Right atrium auricular region (tissue), 2 donors: ENCODE measurements around the gene RTP5. TPM values are rescaled to one million over a fixed set of nuclear protein-coding genes. Genes with fewer than 3 reads are reported as not detected.
"Not testable (repeated sequence)": the region's sequence is repeated elsewhere in the genome, so short reads cannot be mapped to it uniquely, and the experiment has no call there.

ENCODE experiments used
- DNase-seq: peaks from one replicate; pipeline ENCODE4 v3.0.0-alpha.2; 2019; ENCODE audit warnings: low spot score
- H3K27ac ChIP-seq, 2 donors: fragments of 200-600 bp; sonication (generic); 1 replicate in 1 of 2; 2 replicates in 1 of 2; pipeline ENCODE4 v1.5.1; 2016 to 2019
- H3K27me3 ChIP-seq, 2 donors: fragments of 200-600 bp; sonication (generic); one replicate each; pipeline versions ENCODE4 v1.5.1 to v1.6.0; 2017 to 2019
- H3K36me3 ChIP-seq: fragments of 200-600 bp; sonication (generic); one replicate; pipeline ENCODE4 v1.5.1; 2016
- H3K4me1 ChIP-seq, 2 donors: fragments of 200-600 bp; sonication (generic); one replicate each; pipeline versions ENCODE4 v1.5.1 to v1.6.0; 2017 to 2019
- H3K4me3 ChIP-seq, 2 donors: fragments of 200-600 bp; sonication (generic); 1 replicate in 1 of 2; 2 replicates in 1 of 2; pipeline ENCODE4 v1.5.1; 2017 to 2019; ENCODE audit warnings: mild to moderate bottlenecking in 1 of 2, moderate library complexity in 1 of 2
- H3K9me3 ChIP-seq, 2 donors: fragments of 200-600 bp; sonication (generic); one replicate each; pipeline ENCODE4 v1.5.1; 2019
- total RNA-seq, 2 donors: library from RNA; depleted of rRNA; stranded (reverse); fragments of >200 nt; gene quantifications; one replicate each; pipeline ENCODE4 v1.1.0, GENCODE V29; 2016
- TF ChIP-seq, protein P1 (sequence below), 2 donors: fragments of 200-600 bp; sonication (generic); IDR thresholded peaks; one replicate each; pipeline ENCODE4 v1.5.1; 2019; ENCODE audit warnings: antibody characterized with exemption in 2 of 2

The RTP5 gene
- total RNA-seq, 2 donors from 2014 or later = not detected

DNA sequence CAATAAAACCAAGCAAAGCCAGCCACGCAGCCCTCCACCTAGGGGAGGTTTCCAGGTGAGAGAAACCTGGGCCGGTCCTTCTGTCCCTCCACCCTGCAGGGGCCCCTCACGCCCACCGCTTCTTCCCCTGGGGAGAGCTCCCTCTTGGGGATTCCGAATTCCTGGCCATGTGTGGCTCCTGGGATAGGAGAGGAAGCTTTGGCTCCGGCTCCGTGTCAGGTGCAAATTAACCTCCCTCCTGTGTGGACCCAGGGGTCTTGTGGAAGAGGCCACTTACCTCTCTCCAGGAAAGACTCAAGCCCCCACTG lies 4.2 kb downstream of the RTP5 start:
- H3K27me3 ChIP-seq = no peaks in the 10 kb centered on the region
- TF ChIP-seq, protein P1, sequence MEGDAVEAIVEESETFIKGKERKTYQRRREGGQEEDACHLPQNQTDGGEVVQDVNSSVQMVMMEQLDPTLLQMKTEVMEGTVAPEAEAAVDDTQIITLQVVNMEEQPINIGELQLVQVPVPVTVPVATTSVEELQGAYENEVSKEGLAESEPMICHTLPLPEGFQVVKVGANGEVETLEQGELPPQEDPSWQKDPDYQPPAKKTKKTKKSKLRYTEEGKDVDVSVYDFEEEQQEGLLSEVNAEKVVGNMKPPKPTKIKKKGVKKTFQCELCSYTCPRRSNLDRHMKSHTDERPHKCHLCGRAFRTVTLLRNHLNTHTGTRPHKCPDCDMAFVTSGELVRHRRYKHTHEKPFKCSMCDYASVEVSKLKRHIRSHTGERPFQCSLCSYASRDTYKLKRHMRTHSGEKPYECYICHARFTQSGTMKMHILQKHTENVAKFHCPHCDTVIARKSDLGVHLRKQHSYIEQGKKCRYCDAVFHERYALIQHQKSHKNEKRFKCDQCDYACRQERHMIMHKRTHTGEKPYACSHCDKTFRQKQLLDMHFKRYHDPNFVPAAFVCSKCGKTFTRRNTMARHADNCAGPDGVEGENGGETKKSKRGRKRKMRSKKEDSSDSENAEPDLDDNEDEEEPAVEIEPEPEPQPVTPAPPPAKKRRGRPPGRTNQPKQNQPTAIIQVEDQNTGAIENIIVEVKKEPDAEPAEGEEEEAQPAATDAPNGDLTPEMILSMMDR (IDR thresholded peaks at IDR 0.05) = no peak
- no peak overlapping the region for H3K27ac ChIP-seq
- H3K4me1 ChIP-seq = no peaks in the 10 kb centered on the region
- no peak overlapping the region for H3K4me3 ChIP-seq
- no peaks in the 10 kb centered on the region for H3K9me3 ChIP-seq
- H3K36me3 ChIP-seq = no peaks in the 10 kb centered on the region
- no peak for DNase-seq

DNA sequence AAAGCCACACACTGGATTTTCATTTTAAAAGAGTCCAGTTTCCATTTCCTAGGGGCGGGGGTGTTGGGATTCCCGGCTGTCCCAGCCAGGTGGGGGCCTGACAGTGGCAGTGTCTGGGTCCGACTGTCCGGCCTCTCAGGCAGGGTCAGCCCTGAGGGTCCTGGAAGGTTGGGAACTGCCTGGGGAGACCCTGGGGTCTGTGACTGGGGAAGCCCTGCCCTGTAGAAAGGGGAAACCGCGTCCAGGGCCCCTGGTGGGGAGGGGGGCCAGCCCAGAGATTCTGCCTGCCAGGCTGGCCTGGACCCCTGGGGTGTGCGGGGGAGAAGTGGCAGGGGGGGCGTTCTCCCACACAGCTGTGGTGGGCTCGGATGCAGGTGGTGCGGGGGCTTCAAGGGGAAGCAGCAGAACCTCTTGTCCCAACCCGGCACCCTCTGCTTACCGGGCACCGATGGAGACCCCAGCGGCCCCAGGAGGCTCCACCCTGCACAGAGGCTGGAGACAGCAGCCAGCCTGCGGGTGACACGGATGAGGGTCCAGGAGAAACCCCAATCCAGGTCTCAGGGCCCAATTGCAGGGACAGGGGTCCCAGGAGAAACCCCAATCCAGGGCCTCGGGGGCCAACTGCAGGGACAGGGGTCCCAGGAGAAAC lies 4.9 kb downstream of the RTP5 start:
- H3K4me1 ChIP-seq = no peaks in the 10 kb centered on the region
- no peak overlapping the region for H3K4me3 ChIP-seq
- H3K27me3 ChIP-seq = no peaks in the 10 kb centered on the region
- H3K9me3 ChIP-seq = no peaks in the 10 kb centered on the region
- H3K27ac ChIP-seq = no peak overlapping the region
- no peak for DNase-seq
- no peaks in the 10 kb centered on the region for H3K36me3 ChIP-seq
- TF ChIP-seq, protein P1 (IDR thresholded peaks at IDR 0.05) = no peak

DNA sequence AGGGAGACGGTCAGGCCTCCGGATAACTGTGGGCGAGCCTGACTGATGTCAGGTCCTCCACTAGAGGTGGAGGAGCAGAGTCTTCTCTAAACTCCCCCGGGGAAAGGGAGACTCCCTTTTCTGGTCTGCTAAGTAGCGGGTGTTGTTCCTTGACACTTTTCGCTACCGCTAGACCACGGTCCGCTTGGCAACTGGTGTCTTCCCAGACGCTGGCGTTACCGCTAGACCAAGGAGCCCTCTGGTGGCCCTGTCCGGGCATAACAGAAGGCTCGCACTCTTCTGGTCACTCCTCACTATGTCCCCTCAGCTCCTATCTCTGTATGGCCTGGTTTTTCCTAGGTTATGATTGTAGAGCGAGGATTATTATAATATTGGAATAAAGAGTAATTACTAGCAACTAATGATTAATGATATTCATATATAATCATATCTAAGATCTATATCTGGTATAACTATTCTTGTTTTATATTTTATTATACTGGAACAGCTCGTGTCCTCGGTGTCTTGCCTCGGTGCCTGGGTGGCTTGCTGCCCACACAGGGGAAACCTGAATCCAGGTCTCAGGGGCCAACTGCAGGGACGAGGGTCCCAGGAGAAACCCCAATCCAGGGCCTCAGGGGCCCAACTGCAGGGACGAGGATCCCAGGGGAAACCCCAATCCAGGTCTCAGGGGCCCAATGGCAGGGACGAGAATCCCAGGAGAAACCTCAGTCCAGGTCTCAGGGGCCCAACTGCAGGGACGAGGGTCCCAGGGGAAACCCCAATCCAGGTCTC lies 6.4 kb downstream of the RTP5 start:
- not testable (repeated sequence) for H3K27me3 ChIP-seq, H3K4me3 ChIP-seq, DNase-seq, H3K4me1 ChIP-seq, H3K27ac ChIP-seq, H3K36me3 ChIP-seq, H3K9me3 ChIP-seq
- TF ChIP-seq, protein P1 (IDR thresholded peaks at IDR 0.05) = peak; percentile 20 to 54

DNA sequence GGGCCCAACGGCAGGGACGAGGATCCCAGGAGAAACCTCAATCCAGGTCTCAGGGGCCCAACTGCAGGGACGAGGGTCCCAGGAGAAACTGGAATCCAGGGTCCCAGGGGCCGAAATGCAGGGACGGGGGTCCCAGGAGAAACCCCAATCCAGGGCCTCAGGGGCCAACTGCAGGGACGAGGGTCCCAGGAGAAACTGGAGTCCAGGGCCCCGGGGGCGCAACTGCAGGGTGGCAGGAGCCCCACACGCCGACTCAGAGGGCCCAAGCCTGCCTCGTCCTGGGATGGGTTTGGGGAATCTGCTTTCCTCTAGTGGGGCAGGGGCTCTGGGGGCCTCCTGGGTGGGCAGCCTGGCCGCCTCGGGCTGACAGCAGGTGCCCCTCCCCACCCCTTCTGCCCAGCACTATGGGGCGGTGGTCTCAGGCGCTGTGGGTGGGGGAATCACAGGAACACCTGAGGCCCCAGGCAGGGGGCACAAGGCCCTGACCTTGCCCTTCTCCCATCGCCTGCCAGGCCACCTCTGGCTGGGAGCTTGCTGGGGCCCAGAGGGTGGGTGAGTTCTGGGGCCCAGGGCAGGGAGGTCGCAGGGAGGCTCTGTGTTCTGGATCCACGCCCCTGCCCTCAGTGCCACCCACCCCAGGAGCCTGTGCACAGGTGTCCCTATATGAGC lies 7.1 kb downstream of the RTP5 start:
- TF ChIP-seq, protein P1 (IDR thresholded peaks at IDR 0.05) = no peak
- Histone ChIP-seq H3K27me3 (no peaks in the 10 kb centered on the region), H3K4me1 (peaks cover 0 to 11% of the 10 kb centered on the region in 2 donors), H3K9me3 (no peaks in the 10 kb centered on the region), H3K27ac (no peak overlapping the region), H3K4me3 (no peak overlapping the region), H3K36me3 (no peaks in the 10 kb centered on the region)
- DNase-seq = no peak

DNA sequence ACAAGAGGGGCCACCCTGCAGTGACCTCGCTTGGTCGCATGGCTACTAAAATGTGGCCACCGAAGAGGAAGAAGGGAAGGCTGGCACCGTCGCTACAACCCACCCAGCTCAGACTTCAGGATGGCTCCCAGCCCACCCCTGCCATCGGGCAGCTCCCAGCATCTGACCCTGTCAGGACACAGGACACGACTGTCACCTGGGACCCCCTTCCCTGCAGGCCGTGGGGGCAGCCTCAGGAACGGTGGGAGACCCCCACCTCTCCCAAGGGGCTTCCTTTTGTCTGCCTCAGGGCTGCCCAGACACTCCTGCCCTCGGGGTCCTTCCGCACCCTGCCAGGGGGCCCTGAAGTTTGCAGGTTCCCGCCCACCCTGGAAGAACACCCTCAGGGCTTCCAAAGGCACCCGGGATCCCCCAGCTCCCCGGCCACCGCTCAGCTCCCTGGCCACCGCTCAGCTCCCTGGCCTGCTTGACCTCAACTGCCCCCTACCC lies 7.7 kb downstream of the RTP5 start:
- H3K4me1 ChIP-seq = peaks cover 0 to 16% of the 10 kb centered on the region in 2 donors
- no peak overlapping the region for H3K4me3 ChIP-seq
- H3K36me3 ChIP-seq = no peaks in the 10 kb centered on the region
- TF ChIP-seq, protein P1 (IDR thresholded peaks at IDR 0.05) = no peak
- H3K9me3 ChIP-seq = no peaks in the 10 kb centered on the region
- H3K27ac ChIP-seq = no peak overlapping the region
- DNase-seq = no peak
- H3K27me3 ChIP-seq = no peaks in the 10 kb centered on the region
